OCI-LY3 (cell line): ENCODE data around the gene RBMY1A1.
"Not testable (repeated sequence)": the region's sequence is repeated elsewhere in the genome, so short reads cannot be mapped to it uniquely, and the experiment has no call there.

Experiments used
- EZH2phosphoT487 ChIP-seq: fragments of 200-600 bp; shearing (Covaris generic); IDR thresholded peaks from 2 replicates; pipeline ENCODE4 v1.6.1; 2018; ENCODE audit warnings: antibody characterized with exemption, mixed run types, low read depth
- TF ChIP-seq, protein P1 (sequence below): fragments of 200-600, 300-600 bp; sonication (generic); IDR thresholded peaks from 2 replicates; pipeline ENCODE4 v1.5.1; 2014; ENCODE audit warnings: antibody characterized with exemption, low read length, low read depth

DNA sequence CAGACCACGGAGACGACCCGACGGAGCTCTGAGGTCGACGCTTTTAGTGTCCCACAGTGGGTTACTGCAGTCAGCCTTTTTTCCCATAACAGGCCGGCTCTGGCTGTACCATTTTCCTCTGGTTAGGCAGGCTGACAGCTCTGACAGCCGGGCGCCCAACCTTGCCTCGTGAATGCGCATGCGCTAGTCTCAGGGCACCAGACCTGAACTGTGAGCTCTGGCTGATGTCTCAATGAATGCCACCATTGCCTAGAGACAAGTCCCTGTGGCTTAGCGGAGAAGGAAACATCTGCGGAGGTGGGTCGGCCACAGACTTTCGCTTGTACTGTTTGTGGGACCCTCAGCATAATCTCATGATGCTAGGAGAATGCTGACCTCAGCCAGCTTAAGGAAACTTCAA, 61.6 kb downstream of the RBMY1A1 start:
- TF ChIP-seq, protein P1, sequence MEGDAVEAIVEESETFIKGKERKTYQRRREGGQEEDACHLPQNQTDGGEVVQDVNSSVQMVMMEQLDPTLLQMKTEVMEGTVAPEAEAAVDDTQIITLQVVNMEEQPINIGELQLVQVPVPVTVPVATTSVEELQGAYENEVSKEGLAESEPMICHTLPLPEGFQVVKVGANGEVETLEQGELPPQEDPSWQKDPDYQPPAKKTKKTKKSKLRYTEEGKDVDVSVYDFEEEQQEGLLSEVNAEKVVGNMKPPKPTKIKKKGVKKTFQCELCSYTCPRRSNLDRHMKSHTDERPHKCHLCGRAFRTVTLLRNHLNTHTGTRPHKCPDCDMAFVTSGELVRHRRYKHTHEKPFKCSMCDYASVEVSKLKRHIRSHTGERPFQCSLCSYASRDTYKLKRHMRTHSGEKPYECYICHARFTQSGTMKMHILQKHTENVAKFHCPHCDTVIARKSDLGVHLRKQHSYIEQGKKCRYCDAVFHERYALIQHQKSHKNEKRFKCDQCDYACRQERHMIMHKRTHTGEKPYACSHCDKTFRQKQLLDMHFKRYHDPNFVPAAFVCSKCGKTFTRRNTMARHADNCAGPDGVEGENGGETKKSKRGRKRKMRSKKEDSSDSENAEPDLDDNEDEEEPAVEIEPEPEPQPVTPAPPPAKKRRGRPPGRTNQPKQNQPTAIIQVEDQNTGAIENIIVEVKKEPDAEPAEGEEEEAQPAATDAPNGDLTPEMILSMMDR, result not testable (repeated sequence)
- TF ChIP-seq EZH2phosphoT487, result not testable (repeated sequence)
